Hepatocyte (in vitro differentiated cells): ENCODE results near the gene TMEM231. TPM values are rescaled to one million over a fixed set of nuclear protein-coding genes. Genes with fewer than 3 reads are reported as not detected.

ENCODE experiments used
- polyA plus RNA-seq: library from polyadenylated mRNA; unstranded; fragments of >200 nt; fragmentation: Nextera tagmentation; extraction: Ambion mirVana; gene quantifications from 2 replicates; pipeline ENCODE4 v1.2.1, GENCODE V29; 2016
- total RNA-seq: library from RNA; depleted of rRNA; stranded (reverse); fragments of >200 nt; gene quantifications from 2 replicates; pipeline ENCODE4 v1.2.3, GENCODE V29; 2014

The TMEM231 gene
- total and polyA plus RNA-seq, 2 experiments from 2014 or later: 5.4 to 7.1 TPM

Other genes starting within 250 kb of the TMEM231 start
- gene CFDP1, start 122.7 kb downstream of the TMEM231 start, total RNA-seq: 106 and 116 TPM in 2 replicates
- 97.1 and 114 TPM in 2 replicates for gene CFDP1, start 122.7 kb downstream of the TMEM231 start, polyA plus RNA-seq
- gene TMEM170A, start 91.6 kb downstream of the TMEM231 start, total RNA-seq: 42.1 and 43.6 TPM in 2 replicates
- 15.0 and 21.1 TPM in 2 replicates for gene TMEM170A, start 91.6 kb downstream of the TMEM231 start, polyA plus RNA-seq
- 0.32 and 0.33 TPM in 2 replicates for gene CHST6, start 60.8 kb downstream of the TMEM231 start, total RNA-seq
- 0.16 and 0.37 TPM in 2 replicates for gene CHST6, start 60.8 kb downstream of the TMEM231 start, polyA plus RNA-seq
- gene CHST5, start 20.1 kb downstream of the TMEM231 start, total RNA-seq: 0.32 TPM in 1 of 2 replicates, not detected in the other
- not detected in 2 replicates for gene CHST5, start 20.1 kb downstream of the TMEM231 start, polyA plus RNA-seq
- 106 and 143 TPM in 2 replicates for gene GABARAPL2, start 10.1 kb upstream of the TMEM231 start, total RNA-seq
- 211 and 232 TPM in 2 replicates for gene GABARAPL2, start 10.1 kb upstream of the TMEM231 start, polyA plus RNA-seq
- 29.5 and 37.9 TPM in 2 replicates for gene ADAT1, start 67.0 kb upstream of the TMEM231 start, total RNA-seq
- 16.1 and 21.2 TPM in 2 replicates for gene ADAT1, start 67.0 kb upstream of the TMEM231 start, polyA plus RNA-seq
- 120 and 126 TPM in 2 replicates for gene KARS1, start 91.4 kb upstream of the TMEM231 start, total RNA-seq
- gene KARS1, start 91.4 kb upstream of the TMEM231 start, polyA plus RNA-seq: 86.6 and 112 TPM in 2 replicates
- gene TERF2IP, start 91.5 kb upstream of the TMEM231 start, total RNA-seq: 48.9 and 50.2 TPM in 2 replicates
- gene TERF2IP, start 91.5 kb upstream of the TMEM231 start, polyA plus RNA-seq: 75.2 and 78.5 TPM in 2 replicates
- not detected in 2 replicates for gene CPHXL2, start 120.8 kb upstream of the TMEM231 start, total RNA-seq
- not detected in 2 replicates for gene CPHXL2, start 120.8 kb upstream of the TMEM231 start, polyA plus RNA-seq
- not detected in 2 replicates for gene DUXB, start 145.2 kb upstream of the TMEM231 start, total RNA-seq
- not detected in 2 replicates for gene DUXB, start 145.2 kb upstream of the TMEM231 start, polyA plus RNA-seq
- not detected in 2 replicates for gene CPHXL, start 170.2 kb upstream of the TMEM231 start, total RNA-seq
- not detected in 2 replicates for gene CPHXL, start 170.2 kb upstream of the TMEM231 start, polyA plus RNA-seq